Measurements from ENCODE around the gene FOXK2.

Gene FOXK2

GRCh38 chr17:82599674-82600661, 80.4 kb downstream of the FOXK2 start:
- H3K4me3 ChIP-seq (ENCODE audit: low read depth, low read length) = no peak overlapping the region
- no peak for TF ChIP-seq CTCF (IDR thresholded peaks at IDR 0.05; ENCODE audit: borderline replicate concordance, insufficient read depth, low read depth, low read length)

GRCh38 chr17:82600731-82601446, 81.4 kb downstream of the FOXK2 start:
- TF ChIP-seq CTCF (IDR thresholded peaks at IDR 0.05; ENCODE audit: borderline replicate concordance, insufficient read depth, low read depth, low read length) = no peak
- no peak overlapping the region for H3K4me3 ChIP-seq (ENCODE audit: low read depth, low read length)

- H3K4me3 ChIP-seq (ENCODE audit: low read depth, low read length) = no peak overlapping the region
- no peak for TF ChIP-seq CTCF (IDR thresholded peaks at IDR 0.05; ENCODE audit: borderline replicate concordance, insufficient read depth, low read depth, low read length)
These were observed 82.0 kb downstream of the FOXK2 start for GRCh38 chr17:82601447-82602000.

GRCh38 chr17:82602487-82602886, 83.0 kb downstream of the FOXK2 start:
- TF ChIP-seq CTCF (IDR thresholded peaks at IDR 0.05; ENCODE audit: borderline replicate concordance, insufficient read depth, low read depth, low read length) = no peak
- no peak overlapping the region for H3K4me3 ChIP-seq (ENCODE audit: low read depth, low read length)

GRCh38 chr17:82602986-82603710, 83.6 kb downstream of the FOXK2 start:
- no peak for TF ChIP-seq CTCF (IDR thresholded peaks at IDR 0.05; ENCODE audit: borderline replicate concordance, insufficient read depth, low read depth, low read length)
- no peak overlapping the region for H3K4me3 ChIP-seq (ENCODE audit: low read depth, low read length)

GRCh38 chr17:82603981-82604448, 84.5 kb downstream of the FOXK2 start:
- no peak overlapping the region for H3K4me3 ChIP-seq (ENCODE audit: low read depth, low read length)

More at GRCh38 chr17:82603981-82604448, 84.5 kb downstream of the FOXK2 start:
- no peak for TF ChIP-seq CTCF (IDR thresholded peaks at IDR 0.05; ENCODE audit: borderline replicate concordance, insufficient read depth, low read depth, low read length)
